ENCODE measurements around the gene VKORC1.
"Not testable (repeated sequence)": the region's sequence is repeated elsewhere in the genome, so short reads cannot be mapped to it uniquely, and the experiment has no call there.

Gene VKORC1

DNA sequence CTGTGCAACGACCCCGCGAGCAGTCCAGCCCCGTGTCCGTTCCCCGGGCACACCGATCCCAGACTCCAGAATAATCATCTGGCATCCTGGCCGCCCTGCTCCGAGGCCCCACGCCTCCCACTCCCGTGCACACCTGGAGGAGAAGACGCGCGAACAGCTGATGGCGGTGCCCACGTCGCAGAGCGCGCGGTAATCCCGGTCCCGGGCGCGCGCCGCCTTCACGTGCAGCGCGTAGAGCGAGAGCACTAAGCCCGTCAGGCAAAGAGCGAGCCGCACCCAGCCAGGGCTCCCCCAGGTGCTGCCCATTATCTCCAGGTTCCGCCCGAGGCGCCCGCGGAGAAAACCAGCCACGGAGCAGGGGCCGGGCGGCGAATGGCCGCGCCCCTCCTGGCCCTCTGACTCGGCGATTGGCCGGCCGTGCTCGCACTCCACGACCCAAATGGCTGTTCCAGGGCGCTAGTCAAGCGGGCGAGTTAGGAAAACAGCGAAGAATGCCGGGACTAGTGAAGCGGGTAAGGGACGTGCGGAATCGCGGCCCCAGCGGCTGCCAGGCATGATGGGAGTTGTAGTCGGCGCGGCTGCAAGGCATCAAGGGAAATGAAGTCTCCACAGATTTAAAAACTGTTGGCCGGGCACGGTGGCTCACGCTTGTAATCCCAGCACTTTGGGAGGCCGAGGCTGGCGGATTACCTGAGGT lies at the start of gene VKORC1:
Gene VKORC1, minus strand, starts transcription at position 374 of the 697 bp plus-strand sequence. Its CDS starts 68 bp downstream, at position 306.
- DNase-seq, result peak; percentile 86

DNA sequence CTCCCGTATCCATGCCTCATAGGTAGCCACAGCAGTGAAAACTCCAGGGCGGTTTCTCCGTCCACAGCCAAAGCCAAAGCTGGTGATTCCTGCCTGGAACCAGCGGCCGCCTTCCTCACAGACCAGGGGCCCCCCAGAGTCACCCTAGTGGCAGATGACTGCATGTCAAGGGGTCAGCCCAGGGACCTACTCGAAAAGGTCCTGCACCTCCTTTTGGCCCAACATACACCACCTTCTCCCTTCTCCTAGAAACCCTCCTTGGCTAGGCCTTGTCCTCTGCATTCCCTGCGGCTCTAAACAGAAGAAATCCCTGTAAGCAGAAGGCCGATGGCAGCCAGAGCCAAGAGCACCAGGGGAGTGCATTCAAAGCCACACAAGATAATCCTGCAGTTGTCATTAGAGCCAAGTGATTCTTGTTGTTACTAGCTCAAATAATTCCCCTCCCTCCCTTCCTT lies 49.1 kb upstream of the VKORC1 start:
- DNase-seq, result no peak

DNA sequence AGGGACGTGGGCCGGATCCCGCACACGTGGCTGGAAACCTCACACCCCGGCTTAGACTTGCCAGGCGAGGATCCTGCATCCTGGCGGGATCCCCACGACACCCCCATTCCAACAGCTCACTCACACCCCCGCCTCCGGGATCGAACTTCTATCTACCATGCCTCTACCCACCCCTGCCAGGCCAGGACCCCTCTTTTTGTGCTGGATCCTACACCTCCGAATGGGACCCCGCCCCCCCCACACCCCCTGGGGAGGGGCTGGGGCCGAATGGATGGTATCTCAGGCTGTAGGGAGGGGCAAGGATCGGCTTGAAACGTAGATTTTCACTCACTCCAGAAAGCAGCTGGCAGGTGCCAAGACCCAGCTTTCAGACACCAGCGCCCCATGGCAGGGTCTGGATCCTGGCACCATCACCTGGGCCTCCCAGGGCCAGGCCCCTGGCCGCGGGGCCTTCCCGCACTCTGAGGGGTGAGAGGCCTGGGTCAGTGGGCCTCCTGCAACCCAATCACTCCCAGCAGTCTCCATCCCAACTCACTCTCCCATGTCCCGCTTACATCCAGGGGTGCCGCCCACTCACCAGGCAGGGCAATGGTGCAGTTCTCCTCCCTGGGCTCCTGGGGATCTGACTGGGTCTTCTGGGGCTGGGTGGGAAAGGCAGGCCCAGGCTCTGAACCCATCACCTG lies 48.6 kb upstream of the VKORC1 start:
- DNase-seq, result no peak

DNA sequence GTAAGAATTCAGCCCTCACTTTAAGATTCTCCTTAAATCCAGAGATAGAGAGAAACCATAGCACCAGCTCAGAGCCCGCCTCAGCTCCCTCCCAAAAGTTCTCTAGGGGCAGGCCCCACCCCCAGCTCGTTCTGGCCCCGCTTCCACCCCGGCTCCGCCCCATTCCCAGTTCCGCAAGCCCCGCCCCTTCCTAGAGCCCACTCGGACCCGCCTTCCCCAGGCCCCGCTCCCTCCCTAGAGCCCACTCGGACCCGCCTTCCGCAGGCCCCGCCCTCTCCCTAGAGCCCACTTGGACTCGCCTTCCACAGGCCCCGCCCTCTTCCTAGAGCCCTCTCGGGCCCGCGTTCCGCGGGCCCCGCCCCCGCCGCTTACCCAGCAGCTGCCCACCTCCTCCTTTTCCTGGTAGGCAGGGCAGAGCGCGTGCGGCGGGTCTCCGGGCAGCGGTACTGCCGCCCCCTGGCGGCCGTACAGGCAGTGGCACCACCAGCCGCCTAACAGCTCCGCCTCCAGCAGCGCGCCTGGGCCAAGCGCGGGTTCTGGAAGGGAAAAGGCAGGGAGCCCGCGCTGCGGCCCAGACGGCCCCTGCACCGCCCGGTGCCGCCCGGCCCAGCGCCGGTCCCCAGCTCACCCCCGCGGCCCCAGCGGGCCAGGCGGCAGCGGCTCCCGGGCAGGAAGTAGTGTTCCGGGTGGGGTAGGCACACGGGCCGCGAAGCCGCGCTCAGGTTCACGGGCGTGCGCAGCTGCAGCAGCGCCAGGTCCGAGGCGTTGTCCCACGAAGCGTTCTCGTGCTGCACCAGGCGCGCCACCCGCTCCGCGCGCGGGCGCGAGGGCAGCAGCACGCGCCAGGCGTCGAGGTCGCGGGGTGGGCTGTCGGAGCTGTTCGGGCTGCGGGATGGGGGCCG lies 47.8 kb upstream of the VKORC1 start:
- peak; percentile 98 for DNase-seq

DNA sequence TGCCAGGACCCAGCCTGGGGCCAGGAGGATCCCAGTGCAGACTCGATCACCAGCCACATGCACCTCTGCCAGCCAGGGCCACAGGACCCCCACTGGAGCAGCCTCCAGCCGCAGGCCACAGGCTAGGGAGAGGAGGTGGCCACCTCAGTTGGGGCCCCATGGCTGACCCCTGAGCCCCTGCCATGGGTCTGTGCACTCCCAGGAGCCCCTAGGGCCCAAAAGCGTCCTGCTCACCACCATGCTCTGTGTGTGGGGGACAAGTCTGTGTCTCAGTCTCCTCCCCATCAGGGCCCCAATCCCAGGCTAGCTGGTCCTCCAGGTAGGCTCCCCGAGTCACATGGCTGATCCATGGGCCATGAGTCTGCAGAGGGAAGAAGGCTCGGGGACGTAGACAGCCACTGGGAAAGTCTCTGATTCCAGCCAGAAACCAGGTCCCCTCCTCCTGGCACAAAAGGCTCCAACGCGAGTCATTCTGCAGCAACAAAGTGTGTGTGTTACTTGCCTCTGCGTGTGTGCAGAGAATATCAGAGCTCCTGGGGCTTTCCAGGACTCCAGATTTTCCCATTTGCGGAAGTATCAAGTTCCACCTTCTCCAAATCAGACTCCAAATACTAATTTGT lies 47.0 kb upstream of the VKORC1 start:
- DNase-seq, result no peak

DNA sequence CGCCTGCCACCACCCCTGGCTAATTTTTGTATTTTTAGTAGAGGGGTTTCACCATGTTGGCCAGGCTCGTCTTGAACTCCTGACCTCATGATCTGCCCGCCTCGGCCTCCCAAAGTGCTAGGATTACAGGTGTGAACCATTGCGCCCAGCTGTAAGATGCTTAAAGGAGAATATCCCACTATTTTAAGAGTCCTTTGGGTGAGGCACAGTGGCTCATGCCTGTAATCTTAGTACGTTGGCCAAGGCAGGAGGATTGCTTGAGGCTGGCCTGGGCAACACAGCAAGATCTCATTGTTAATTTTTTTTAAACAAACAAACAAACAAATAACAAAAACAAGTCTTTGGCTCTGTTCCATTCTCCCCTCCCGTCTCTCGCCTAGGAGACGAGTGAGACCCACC lies 46.5 kb upstream of the VKORC1 start:
- not testable (repeated sequence) for DNase-seq

DNA sequence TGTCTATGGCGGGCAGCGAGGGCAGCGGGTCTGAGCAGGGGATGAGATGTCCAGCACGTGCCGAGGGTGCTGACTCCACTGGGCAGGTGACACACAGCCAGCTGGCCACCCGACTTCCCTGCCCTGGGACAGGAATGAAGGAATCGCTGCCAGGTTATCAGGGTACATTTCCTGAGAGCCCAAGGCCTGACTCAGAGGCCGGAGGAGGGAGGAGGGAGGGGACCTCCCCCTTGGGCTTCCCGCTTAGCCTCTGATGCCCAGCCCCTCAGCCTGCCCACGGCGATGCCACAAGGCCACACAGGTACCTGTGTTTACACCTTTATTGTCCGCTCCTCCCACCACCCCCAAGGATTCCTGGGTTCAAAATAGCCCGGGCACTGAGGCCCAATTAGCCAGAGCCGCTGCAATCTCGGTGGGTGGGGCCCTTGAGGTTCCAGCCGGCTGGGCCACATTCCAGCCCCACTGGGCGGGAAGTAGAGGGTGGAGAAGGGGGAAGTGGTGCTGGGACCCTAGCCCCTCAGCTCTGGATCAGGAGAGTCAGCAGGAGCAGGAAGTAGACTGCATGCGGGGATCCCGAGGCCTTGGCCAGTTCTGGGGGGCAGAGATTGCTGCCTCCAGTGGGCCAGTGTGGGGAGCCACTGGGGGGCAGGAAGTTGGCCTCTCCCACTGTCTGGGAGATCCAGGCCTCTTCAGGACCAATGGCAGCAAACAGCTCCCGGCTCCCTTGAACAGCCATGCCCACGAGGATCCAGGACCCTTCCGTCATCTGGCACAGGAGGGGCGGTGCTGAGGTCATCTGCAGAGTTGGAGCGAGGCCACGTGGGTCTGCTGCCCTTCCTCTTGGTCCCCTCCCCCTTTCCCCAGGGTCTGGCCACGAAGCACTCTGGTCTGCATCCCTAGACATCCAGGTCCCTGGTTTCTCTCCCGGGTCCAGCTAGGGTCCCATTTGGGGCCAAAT lies 44.3 kb upstream of the VKORC1 start:
- no peak for DNase-seq

DNA sequence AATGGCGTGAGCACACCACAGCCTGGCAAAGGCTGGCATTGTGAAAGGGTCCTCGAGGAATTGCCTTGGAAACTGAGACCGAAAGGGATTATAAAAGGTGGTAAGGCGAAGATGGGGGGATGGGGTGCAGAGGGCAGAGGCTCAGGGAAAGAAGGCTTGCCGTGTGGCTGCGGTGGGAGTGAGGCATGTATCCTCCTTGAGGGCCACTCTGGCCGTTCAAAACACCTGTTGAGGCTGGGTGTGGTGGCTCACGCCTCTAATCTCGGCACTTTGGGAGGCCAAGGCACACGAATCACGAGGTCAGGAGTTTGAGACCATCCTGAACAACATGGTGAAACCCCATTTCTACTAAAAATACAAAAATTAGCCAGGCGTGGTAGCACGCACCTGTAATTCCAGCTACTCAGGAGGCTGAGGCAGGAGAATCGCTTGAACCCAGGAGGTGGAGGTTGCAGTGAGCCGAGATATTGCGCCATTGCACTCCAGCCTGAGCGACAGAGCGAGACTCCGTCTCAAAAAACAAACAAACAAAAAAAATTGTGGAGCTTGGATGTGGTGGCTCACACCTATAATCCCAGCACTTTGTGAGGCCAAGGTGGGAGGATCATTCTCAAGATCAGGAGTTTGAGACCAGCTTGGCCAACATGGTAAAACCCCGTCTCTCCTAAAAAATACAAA lies 42.4 kb upstream of the VKORC1 start:
- DNase-seq, result not testable (repeated sequence)

DNA sequence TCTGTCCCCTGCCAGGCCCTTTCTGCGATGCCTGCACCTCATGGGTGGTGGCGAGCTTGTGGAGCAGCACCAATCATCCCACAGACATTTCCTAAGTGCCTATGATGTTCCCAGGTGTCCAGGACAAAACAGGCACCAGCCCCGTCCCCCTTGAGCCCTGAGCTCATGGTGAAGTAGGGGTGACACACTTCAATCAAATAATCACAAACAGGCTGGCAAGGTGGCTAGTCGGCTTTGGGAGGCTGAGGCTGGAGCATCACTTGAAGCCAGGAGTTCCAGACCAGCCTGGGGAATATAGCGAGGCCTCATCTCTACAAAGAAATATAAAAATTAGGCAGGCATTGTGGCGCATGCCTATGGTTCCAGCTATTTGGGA lies 41.7 kb upstream of the VKORC1 start:
- no peak for DNase-seq

DNA sequence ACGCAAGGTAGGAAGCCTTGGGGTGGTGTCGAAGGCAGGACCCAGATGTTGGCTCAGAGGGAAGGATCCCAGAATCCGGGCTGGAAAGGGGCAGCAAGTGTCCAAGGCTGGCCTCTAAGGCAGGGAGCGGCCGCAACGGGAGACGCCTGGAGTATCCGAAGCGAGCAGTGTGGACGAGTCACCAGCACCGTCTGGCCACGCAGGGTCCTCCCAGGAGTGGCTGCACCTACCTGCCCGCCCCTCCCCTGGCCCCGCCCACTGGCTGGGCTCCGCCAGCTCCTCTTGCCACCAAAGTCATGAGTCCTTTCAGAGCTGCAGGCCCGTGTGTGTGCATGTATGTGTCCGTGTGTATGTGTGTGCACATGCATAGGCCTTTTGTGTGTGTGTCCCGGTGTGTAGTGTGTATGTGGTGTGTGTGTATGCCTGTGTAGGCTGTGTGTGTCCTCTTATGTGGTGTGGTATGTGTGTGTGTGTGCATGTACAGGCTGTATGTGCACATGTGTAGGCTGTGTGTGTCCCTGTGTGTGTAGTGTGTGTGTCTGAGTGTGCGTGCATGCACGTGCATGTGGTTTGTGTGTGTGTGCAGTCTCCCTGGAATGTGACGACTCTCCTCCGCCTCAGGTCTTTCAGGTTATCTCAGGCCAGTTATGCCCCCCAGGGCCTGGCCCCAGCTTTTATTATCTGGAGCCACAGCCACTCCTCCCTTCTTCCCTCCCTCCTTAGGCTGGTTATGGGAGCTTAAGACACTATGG lies 41.1 kb upstream of the VKORC1 start, which contains the start of gene PRSS8:
Gene PRSS8, minus strand, starts transcription at position 193 of the 752 bp plus-strand sequence. CDS start 229 bp downstream, outside the sequence.
- no peak for DNase-seq

DNA sequence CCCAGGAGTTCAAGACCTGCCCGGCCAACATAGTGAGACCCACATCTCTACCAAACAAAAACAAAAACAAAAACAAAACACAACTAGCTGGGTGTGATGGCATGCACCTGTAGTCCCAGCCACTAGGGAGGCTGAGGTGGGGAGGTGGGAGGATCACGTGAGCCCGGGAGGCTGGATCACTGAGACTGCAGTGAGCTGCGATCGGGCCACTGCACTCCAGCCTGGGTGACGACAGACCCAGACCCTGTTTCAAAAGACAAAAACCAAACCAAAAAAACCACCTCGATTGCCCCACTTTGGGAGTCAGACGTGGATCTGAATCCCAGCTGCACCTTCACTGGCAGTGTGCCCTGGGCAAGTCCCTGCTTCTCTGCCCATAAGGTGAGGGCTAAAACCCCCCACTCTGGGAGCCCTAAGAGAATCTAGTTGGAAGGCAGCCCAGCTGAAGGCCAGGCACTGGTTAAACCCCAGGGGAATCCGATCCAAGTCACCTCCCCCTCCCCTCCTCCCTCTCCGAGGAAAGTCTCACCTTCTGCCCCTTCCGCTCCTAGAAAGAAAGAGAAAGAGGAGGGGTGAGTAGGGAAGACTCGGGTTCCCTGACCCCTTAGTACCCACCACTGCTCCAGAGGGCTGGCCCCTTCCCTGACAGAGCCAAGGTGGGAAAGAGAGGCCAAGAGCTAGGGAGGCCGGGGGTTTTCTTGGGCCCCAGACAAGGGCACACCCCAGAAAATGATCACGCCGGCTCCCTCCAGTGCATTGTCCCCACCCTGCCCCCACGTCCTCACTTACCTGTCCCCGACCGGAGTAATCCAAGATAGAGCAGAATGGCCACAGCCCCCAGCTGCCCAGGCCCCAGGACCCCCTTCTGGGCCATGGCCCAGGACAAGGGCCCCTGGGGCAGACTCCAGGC lies 40.3 kb upstream of the VKORC1 start:
- DNase-seq, result no peak

DNA sequence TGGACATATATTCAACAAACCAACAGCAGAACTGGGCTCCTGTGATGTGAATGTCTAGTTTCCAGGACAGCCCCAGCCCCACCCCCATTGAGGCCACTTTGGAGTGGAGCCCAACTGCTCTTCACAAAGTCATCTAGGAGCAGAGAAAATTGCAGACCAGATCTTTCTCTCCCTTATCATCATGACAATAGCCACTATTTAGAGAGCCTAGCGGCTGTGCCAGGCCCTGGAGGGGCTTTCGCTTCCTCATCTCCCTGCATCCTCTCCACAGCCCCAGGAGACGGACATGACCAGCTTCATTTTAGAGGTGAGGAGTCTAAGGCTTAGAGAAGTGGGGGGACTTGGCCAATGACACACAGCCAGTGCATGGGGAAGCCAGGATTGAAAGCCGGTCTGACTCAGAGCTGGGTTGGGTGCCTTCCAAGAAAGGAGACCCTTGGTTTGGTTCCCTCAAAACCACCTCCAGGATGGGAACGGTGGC lies 39.5 kb upstream of the VKORC1 start:
- DNase-seq, result no peak

DNA sequence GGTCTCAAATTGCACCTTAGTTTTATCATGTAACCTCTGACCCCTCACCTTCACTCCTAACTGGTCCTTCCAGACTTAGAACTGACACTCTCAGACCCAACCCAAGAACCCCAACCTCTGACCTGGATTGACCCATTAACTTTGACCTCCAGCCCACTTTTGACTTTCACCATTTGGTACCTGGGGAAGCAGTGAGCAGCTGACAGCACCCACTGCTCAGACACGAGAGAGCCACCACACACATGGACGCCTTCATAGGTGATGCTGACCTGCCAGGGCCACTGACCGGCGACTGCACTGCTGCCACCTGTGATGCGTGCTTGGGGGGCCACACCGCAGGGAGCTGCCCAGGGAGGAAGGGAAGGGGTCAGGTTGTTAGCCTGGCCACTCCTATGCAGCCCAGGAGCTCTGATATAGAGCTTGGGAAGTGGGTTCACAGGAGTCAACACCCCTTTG lies 38.5 kb upstream of the VKORC1 start:
- no peak for DNase-seq

DNA sequence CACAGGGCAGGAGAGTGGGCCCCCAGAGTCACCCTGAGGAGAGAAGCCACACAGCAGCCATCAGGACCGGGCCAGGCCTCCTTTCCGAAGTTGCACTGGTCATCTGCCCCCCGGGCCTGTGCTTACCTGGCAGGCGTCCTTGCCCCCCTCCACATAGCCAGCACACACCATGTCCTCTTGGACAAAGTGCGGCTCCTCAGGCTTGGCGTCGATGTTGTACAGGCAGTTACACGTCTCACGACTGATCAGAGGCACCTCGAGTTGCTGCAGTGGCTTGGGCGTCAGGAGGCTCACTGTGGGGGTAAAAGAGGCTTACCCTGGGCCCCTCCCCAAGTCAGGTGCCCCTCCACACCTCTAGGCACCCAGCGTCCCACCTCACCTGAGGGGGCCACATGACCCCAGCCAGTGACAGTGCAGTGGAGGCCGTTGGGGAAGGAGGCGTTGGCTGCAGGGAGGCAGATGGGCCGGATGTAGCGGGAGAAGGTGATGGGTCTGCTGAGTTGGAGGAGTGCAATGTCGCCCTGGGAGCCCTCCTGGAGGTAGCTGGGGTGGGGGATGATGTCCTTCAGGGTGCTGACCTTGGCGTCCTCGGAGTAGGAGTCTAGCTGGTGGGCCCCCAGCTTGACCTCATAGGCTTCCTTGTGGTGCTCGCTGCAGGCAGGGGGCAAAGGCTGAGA lies 37.8 kb upstream of the VKORC1 start:
- no peak for DNase-seq

DNA sequence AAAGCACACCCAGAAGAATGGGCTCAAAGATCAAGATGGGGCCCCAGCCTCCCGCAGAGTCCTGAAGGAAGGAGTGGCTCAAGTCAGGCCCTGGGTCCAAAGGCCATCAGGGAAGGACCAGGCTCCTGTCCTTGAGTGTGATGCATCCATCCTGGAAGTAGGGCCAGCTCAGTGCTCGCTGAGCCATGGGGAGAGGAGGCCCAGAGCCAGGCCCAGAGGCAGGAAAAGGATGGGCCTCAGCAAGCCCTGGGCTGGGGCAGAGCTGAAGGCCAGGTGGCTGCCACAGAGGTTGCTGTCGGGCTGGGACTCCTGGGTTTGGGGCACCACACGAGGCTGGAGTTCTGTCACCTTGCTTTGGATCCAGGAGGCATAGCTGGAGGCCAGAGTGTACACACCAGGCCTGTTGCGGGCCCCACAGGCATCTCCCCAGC lies 37.3 kb upstream of the VKORC1 start:
- DNase-seq, result no peak

DNA sequence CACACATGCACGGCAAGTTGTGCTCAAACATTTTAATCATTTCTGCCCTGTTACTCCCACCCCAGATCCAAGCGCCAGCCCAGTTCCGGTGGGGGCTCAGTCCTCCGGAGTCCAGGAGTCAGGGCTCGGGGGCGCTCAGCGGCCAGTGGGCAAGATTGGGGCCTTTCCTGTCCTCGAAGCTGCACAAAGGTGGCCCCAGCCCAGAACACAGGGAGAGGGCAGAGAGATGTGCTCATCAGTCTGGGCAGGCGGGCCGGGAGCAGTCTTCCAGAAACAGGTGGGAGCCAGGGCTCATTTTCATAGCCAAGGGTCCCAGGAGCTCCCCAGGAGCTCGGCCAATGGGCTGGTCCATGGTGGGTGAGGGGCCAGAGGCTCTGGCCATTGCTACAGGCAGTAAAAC lies 36.8 kb upstream of the VKORC1 start:
- no peak for DNase-seq

DNA sequence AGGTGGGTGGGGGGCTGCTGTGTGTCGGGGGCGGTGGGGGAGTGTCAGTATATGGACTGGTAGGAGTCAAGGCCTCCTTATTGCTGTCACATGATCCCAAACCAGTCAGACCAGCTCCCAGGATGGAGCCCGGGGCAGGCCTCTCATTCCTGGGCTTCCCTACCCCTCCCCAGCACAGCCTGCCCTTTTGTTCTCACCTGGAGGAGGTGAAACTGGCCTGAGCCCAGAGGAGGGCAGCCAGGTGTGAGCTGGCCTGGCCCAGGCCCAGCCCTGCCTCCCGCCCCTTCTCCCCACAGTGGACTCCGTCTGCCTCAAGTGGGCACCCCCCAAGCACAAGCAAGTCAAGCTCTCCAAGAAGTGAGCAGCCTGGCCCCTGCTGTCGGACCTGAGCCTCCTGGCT lies 36.3 kb upstream of the VKORC1 start:
- DNase-seq, result no peak

DNA sequence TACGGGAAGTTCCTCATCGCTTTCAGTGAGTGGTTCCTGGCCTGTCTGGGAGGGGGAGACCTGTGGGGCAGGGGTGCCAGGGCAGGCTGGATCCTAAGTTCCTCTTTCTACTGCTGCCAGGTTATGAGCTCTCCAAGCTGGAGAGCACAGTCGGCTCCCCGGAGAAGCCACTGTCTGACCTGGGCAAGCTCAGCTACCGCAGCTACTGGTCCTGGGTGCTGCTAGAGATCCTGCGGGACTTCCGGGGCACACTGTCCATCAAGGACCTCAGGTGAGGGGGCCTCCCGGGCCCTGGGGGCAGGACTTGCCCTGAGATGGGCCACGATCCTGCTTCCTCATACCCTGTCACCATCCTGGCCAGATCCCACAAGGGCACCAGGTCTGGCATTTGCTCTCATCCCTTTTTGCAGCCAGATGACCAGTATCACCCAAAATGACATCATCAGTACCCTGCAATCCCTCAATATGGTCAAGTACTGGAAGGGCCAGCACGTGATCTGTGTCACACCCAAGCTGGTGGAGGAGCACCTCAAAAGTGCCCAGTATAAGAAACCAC lies 35.8 kb upstream of the VKORC1 start:
- no peak for DNase-seq
